SJCRH30 (cell line): ENCODE measurements around the gene SRSF7. TPM values are rescaled to one million over a fixed set of nuclear protein-coding genes. Genes with fewer than 3 reads are reported as not detected.
"Not testable (repeated sequence)": the region's sequence is repeated elsewhere in the genome, so short reads cannot be mapped to it uniquely, and the experiment has no call there.

ENCODE experiments used
- DNase-seq, 2 experiments: peaks; one replicate each; pipeline ENCODE4 v3.0.0-alpha.2; 2015 to 2020
- H3K27ac ChIP-seq: fragments of 250-450 bp; sonication (Bioruptor Pico); 2 replicates; pipeline ENCODE4 v1.5.1; 2020; ENCODE audit warnings: mild to moderate bottlenecking, moderate library complexity
- H3K27me3 ChIP-seq: fragments of 250-450 bp; sonication (Bioruptor Pico); 2 replicates; pipeline ENCODE4 v1.5.1; 2020; ENCODE audit warnings: mild to moderate bottlenecking, moderate library complexity
- H3K36me3 ChIP-seq: fragments of 250-450 bp; sonication (Bioruptor Pico); 2 replicates; pipeline ENCODE4 v1.5.1; 2020; ENCODE audit warnings: mild to moderate bottlenecking, moderate library complexity
- H3K4me1 ChIP-seq: fragments of 250-450 bp; sonication (Bioruptor Pico); 2 replicates; pipeline ENCODE4 v1.5.1; 2020; ENCODE audit warnings: mild to moderate bottlenecking, moderate library complexity
- H3K4me3 ChIP-seq: fragments of 250-450 bp; sonication (Bioruptor Pico); 2 replicates; pipeline ENCODE4 v1.5.1; 2020; ENCODE audit warnings: mild to moderate bottlenecking, moderate library complexity
- H3K9me3 ChIP-seq: fragments of 250-450 bp; sonication (Bioruptor Pico); replicated peaks from 2 replicates; pipeline ENCODE4 v1.5.1; 2020; ENCODE audit warnings: mild to moderate bottlenecking, moderate library complexity
- total RNA-seq: library from RNA; depleted of rRNA; stranded (reverse); fragments of >200 nt; shearing (Covaris generic); gene quantifications from 2 replicates; pipeline ENCODE4 v1.2.3, GENCODE V29; 2014

The SRSF7 gene
- total RNA-seq, 1 experiment from 2014 or later = 367 TPM

- H3K27me3 ChIP-seq = no peaks in the 10 kb centered on the region
- H3K36me3 ChIP-seq = peaks cover 76% of the 10 kb centered on the region
- H3K9me3 ChIP-seq = no peaks in the 10 kb centered on the region
- DNase-seq = no peak
- no peak overlapping the region for H3K4me3 ChIP-seq
- H3K27ac ChIP-seq = no peak overlapping the region
- H3K4me1 ChIP-seq = peaks cover 20% of the 10 kb centered on the region
These were observed 3.3 kb downstream of the SRSF7 start for GRCh38 chr2:38747819-38748218.

GRCh38 chr2:38747007-38747424 is 4.1 kb downstream of the SRSF7 start:
- no peak for DNase-seq
- Histone ChIP-seq H3K9me3 (no peaks in the 10 kb centered on the region), H3K27ac (no peak overlapping the region), H3K27me3 (no peaks in the 10 kb centered on the region), H3K4me3 (no peak overlapping the region), H3K36me3 (peaks cover 84% of the 10 kb centered on the region), H3K4me1 (peaks cover 20% of the 10 kb centered on the region)

GRCh38 chr2:38745267-38745666 is 5.9 kb downstream of the SRSF7 start:
- no peak overlapping the region for H3K27ac ChIP-seq

DNA sequence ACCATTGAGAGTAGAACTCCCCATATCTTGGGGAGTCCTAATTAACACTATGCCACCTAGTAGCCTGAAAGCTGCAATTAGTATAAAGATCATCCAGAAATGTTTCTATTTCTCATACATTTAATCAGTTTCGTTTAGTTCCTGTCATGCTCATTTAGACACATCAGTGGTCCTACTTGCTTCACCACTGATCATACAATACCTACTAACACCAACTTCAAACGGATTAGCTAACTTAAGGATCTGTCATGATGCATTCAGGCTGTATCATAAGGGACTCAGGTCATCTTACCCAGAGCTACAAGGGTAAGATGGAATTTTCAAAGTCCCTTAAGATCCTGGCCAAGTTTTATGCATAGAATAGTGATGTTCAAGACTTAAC is 6.8 kb downstream of the SRSF7 start:
- Histone ChIP-seq H3K4me1 (peaks cover 19% of the 10 kb centered on the region), H3K4me3 (no peak overlapping the region), H3K27ac (no peak overlapping the region), H3K27me3 (no peaks in the 10 kb centered on the region), H3K36me3 (peaks cover 97% of the 10 kb centered on the region), H3K9me3 (0 out of 2 replicates have a peak, but pooled peaks cover 4% of the 10 kb centered on the region)
- no peak for DNase-seq

More at GRCh38 chr2:38745267-38745666, 5.9 kb downstream of the SRSF7 start:
- Histone ChIP-seq H3K9me3 (no peaks in the 10 kb centered on the region), H3K4me3 (no peak overlapping the region), H3K36me3 (peaks cover 98% of the 10 kb centered on the region), H3K4me1 (peaks cover 20% of the 10 kb centered on the region), H3K27me3 (no peaks in the 10 kb centered on the region)
- no peak for DNase-seq

DNA sequence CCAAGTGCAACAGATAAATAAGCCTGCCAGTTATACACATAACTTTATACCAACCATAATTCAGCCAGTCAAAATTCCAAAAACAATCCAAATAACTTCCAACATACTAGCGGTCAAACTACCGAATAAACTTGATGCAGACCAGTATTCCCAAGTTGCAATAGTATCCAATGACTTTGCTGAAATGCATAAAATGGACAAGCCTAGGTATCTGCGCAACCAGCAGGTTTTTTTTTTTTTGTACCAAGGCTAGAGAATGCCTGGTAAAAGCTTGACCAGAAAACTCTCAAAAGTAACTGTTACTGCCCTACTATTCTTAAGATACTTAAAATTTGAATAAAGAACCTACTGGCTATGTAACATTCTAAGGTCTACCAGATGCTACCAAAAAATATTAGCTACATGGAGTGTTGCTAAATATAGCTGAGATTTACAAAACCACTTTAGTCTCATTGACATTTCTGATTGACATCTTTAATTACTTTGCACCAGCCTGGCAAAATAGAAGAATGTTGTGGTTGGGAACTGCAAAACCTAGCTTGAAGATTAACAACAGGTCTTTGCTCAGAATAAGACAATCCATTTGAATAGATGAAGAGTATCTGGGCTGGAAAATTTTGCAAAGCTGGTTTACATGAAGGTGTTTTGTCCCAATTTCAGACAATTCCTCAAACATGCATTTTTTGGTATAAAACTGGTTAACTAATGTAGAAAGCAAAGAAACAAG is 7.3 kb downstream of the SRSF7 start:
- Histone ChIP-seq H3K4me3 (no peak overlapping the region), H3K4me1 (peaks cover 14% of the 10 kb centered on the region), H3K27me3 (no peaks in the 10 kb centered on the region), H3K36me3 (peaks cover 97% of the 10 kb centered on the region), H3K27ac (no peak overlapping the region), H3K9me3 (0 out of 2 replicates have a peak, but pooled peaks cover 4% of the 10 kb centered on the region)
- no peak for DNase-seq

- no peak overlapping the region for H3K27ac ChIP-seq
- no peak overlapping the region for H3K4me3 ChIP-seq
- no peak for DNase-seq
- H3K36me3 ChIP-seq = peaks cover 95% of the 10 kb centered on the region
- no peaks in the 10 kb centered on the region for H3K27me3 ChIP-seq
- peaks cover 9% of the 10 kb centered on the region for H3K4me1 ChIP-seq
- 0 out of 2 replicates have a peak, but pooled peaks cover 4% of the 10 kb centered on the region for H3K9me3 ChIP-seq
These were observed 8.2 kb downstream of the SRSF7 start for GRCh38 chr2:38742797-38743559.

DNA sequence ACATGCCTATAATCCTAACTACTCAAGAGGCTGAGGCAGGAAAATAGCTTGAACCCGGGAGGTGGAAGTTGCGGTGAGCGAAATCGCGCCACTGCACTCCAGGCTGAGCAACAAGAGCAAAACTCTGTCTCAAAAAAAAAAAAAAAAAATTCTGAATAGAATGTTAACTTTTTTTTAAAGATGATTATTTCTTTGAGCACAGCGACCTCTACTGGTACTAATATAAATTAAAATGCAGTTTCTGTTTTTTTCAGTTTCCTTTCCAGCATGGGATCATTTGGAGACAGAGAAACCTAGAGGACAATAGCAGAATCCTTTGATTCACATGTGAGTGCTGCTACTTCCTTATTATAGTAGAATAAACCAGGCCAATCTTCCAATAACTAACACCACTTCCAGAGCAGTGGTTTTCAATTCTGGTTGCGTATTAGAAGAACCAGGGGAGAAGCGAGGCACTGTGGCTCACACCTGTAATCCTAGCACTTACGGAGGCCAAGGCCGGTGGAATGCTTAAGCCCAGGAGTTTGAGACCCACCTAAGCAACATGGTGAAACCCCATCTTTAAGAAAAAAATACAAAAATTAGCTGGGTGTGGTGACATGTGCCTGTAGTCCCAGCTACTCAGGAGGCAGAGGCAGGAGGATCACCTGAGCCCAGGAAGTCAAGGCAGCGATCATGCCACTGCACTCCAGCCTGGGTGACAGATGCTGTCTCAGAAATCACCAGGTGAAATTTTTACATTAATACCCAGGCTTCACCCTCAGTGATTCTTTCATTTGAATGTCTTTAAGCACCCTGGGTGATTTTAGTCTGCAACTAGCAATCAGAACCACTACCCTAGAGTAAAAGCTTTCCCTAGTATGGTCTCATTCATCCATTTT is 10.1 kb downstream of the SRSF7 start:
- Histone ChIP-seq H3K4me3 (no peak overlapping the region), H3K27me3 (no peaks in the 10 kb centered on the region), H3K4me1 (no peaks in the 10 kb centered on the region; the same call in 1 of the 2 replicates), H3K36me3 (peaks cover 95% of the 10 kb centered on the region), H3K27ac (no peak overlapping the region), H3K9me3 (0 out of 2 replicates have a peak, but pooled peaks cover 4% of the 10 kb centered on the region)
- DNase-seq = peak in 1 of 2 experiments; percentile 71

- no peaks in the 10 kb centered on the region for H3K4me1 ChIP-seq
- no peak overlapping the region for H3K4me3 ChIP-seq
- no peak for DNase-seq
- H3K36me3 ChIP-seq = peaks cover 85% of the 10 kb centered on the region
- H3K27ac ChIP-seq = no peak overlapping the region
- no peaks in the 10 kb centered on the region for H3K27me3 ChIP-seq
- H3K9me3 ChIP-seq = 0 out of 2 replicates have a peak, but pooled peaks cover 4% of the 10 kb centered on the region
These were observed 11.6 kb downstream of the SRSF7 start for GRCh38 chr2:38739524-38739923.

- Histone ChIP-seq H3K36me3 (peaks cover 81% of the 10 kb centered on the region), H3K27me3 (no peaks in the 10 kb centered on the region), H3K4me1 (no peaks in the 10 kb centered on the region), H3K9me3 (0 out of 2 replicates have a peak, but pooled peaks cover 4% of the 10 kb centered on the region), H3K4me3 (no peak overlapping the region), H3K27ac (no peak overlapping the region)
- DNase-seq = no peak
These were observed 13.2 kb downstream of the SRSF7 start for GRCh38 chr2:38737925-38738324.

GRCh38 chr2:38737000-38737698 is 14.0 kb downstream of the SRSF7 start:
- H3K27ac ChIP-seq = not testable (repeated sequence)
- peaks cover 78% of the 10 kb centered on the region for H3K36me3 ChIP-seq

DNA sequence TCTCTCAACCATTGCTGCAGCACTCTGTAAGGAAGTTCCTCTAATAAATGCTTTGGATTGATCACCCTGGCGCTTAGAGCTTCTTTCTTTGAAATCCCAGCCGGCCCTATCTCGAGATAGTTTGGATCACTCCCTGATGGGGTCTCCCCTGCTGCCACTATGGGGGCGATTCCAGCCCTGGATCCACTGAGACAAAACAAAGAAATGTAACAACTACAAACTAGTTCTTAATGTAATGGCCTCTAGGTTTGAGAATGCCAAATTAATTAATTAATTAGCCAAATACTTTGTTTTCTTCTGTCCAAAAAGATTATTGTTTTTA is 15.2 kb downstream of the SRSF7 start:
- H3K9me3 ChIP-seq = 0 out of 2 replicates have a peak, but pooled peaks cover 4% of the 10 kb centered on the region
- no peaks in the 10 kb centered on the region for H3K27me3 ChIP-seq
- peaks cover 68% of the 10 kb centered on the region for H3K36me3 ChIP-seq
- DNase-seq = no peak
- no peak overlapping the region for H3K27ac ChIP-seq
- no peak overlapping the region for H3K4me3 ChIP-seq
- H3K4me1 ChIP-seq = no peaks in the 10 kb centered on the region

More at GRCh38 chr2:38737000-38737698, 14.0 kb downstream of the SRSF7 start:
- not testable (repeated sequence) for H3K4me3 ChIP-seq, H3K4me1 ChIP-seq, H3K27me3 ChIP-seq, H3K9me3 ChIP-seq, DNase-seq

GRCh38 chr2:38734299-38735058 is 16.7 kb downstream of the SRSF7 start:
- no peaks in the 10 kb centered on the region for H3K4me1 ChIP-seq
- DNase-seq = no peak
- 0 out of 2 replicates have a peak, but pooled peaks cover under 1% of the 10 kb centered on the region for H3K9me3 ChIP-seq
- peaks cover 64% of the 10 kb centered on the region for H3K36me3 ChIP-seq
- no peak overlapping the region for H3K27ac ChIP-seq
- H3K4me3 ChIP-seq = no peak overlapping the region
- no peaks in the 10 kb centered on the region for H3K27me3 ChIP-seq

GRCh38 chr2:38733300-38733971 is 17.7 kb downstream of the SRSF7 start:
- Histone ChIP-seq H3K4me3 (no peak overlapping the region), H3K4me1 (no peaks in the 10 kb centered on the region), H3K27ac (no peak overlapping the region), H3K36me3 (peaks cover 59% of the 10 kb centered on the region), H3K9me3 (no peaks in the 10 kb centered on the region), H3K27me3 (no peaks in the 10 kb centered on the region)
- DNase-seq = no peak
